ENCODE measurements around the gene RBMS3. TPM values are rescaled to one million over a fixed set of nuclear protein-coding genes. Genes with fewer than 3 reads are reported as not detected.

The RBMS3 gene
- total and polyA plus RNA-seq, 2 of the 8 experiments (the other 6 are each of a cell fraction or from before 2014, with no cell fraction given) = 3.7 to 6.9 TPM

DNA sequence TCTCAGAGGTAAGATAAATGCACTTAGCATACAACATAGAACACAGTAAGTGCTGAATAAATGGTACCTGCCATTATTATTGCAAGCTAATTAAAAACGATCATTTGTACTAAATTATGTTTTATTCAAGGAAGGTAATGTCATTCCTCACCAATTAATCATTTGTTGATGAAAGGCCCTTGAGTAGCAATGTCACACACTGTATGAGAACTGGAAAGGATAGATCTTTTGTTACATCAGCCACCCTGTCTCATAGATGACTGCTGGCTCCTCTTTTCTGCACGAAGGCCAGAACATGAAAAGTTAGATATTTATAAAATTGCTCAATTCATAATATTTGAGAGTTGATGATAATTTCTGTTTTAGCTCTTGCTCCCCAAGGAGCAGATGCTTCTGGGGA lies 415.4 kb downstream of the RBMS3 start:
- ChIA-PET CTCF (ENCODE audit: partially characterized antibody) (interaction anchor here (0.6 to 1.4 kb wide), 4 partner anchors 15 to 1056 kb away, joined by 3 to 4 read pairs (median 4); no protein-coding TSS in a partner anchor), POLR2A (ENCODE audit: partially characterized antibody) (no interaction called here)
- no peaks in the 10 kb centered on the region for H3K79me1 ChIP-seq (ENCODE audit: low read depth, low read length)
- no peak overlapping the region for H3K18ac ChIP-seq (ENCODE audit: extremely low read depth, low read length)
- no peak overlapping the region for H3K9ac ChIP-seq (replicated peaks in 1 of 4; ENCODE audit: extremely low read depth in 1 of 4, low read depth in 3 of 4, low read length in 3 of 4)
- no peak overlapping the region for H2BK5ac ChIP-seq (ENCODE audit: low read depth, low read length)
- H4K91ac ChIP-seq (replicated peaks; ENCODE audit: insufficient read length, low read length) = no peak overlapping the region
- H3K79me2 ChIP-seq (ENCODE audit: control insufficient read depth in 1 of 2, insufficient read depth in 2 of 2, low read length in 2 of 2) = no peaks in the 10 kb centered on the region
- no peak overlapping the region for H3K14ac ChIP-seq (ENCODE audit: insufficient read length)
- no peak overlapping the region for H3K56ac ChIP-seq (replicated peaks; ENCODE audit: insufficient read length, low read depth, low read length)
- peaks cover 0 to 5% (median 3%) of the 10 kb centered on the region in 4 experiments; a peak in 4 of 7 replicates for H3K4me1 ChIP-seq (replicated peaks in 1 of 4; ENCODE audit: control insufficient read depth in 3 of 4, insufficient read depth in 4 of 4, low read length in 3 of 4)
- H3K36me3 ChIP-seq (ENCODE audit: control insufficient read depth in 2 of 4, insufficient read depth in 4 of 4, low read length in 3 of 4) = 0 out of 8 replicates have a peak, but pooled peaks cover 0 to under 1% (median 0%) of the 10 kb centered on the region in 4 experiments
- no peak overlapping the region for H2BK12ac ChIP-seq (ENCODE audit: low read depth, low read length)
- H4K20me1 ChIP-seq (replicated peaks in 1 of 2; ENCODE audit: control insufficient read depth in 1 of 2, insufficient read depth in 2 of 2, low read length in 2 of 2) = no peaks in the 10 kb centered on the region
- no peak overlapping the region for H3K27ac ChIP-seq (ENCODE audit: low read depth, low read length)
- no peak overlapping the region for H3K4me2 ChIP-seq (ENCODE audit: insufficient read depth in 1 of 2, low read depth in 2 of 2, low read length in 2 of 2)
- H4K8ac ChIP-seq (ENCODE audit: extremely low read depth, insufficient read depth, low read length) = no peak overlapping the region
- H3K27me3 ChIP-seq (replicated peaks in 1 of 4; ENCODE audit: control insufficient read depth in 3 of 4, extremely low read depth in 1 of 4, insufficient read depth in 3 of 4, low read length in 3 of 4) = peaks cover 0 to 1% (median 0%) of the 10 kb centered on the region in 4 experiments; a peak in 1 of 7 replicates
- no peak overlapping the region for H3K4ac ChIP-seq (replicated peaks; ENCODE audit: insufficient read length, low read depth, low read length)
- no peak overlapping the region for H3K23ac ChIP-seq (ENCODE audit: insufficient read length)
- H2BK20ac ChIP-seq (ENCODE audit: low read length) = no peak overlapping the region
- 90% methylated on average over 2 of the region's 2 CpGs; no CpG with 5 or more reads in 1 of the 2 experiments for WGBS, 2 experiments (ENCODE audit: extremely low coverage in 1 of 2, insufficient coverage in 1 of 2, insufficient read length in 1 of 2, insufficient replicate concordance in 2 of 2, low coverage in 1 of 2, low lambda C conversion rate in 2 of 2, missing lambda C conversion rate in 1 of 2)
- DNase-seq (ENCODE audit: low read depth in 1 of 2, low spot score in 2 of 2) (no peak), FAIRE-seq (no peak)
- H3K23me2 ChIP-seq (ENCODE audit: low read depth, low read length) = no peaks in the 10 kb centered on the region
- H3K9me3 ChIP-seq (ENCODE audit: insufficient read depth in 2 of 2, low read depth in 1 of 2, low read length in 1 of 2) = peaks cover 0 to 7% of the 10 kb centered on the region in 2 experiments; a peak in 2 of 4 replicates
- no peak overlapping the region for H2AK5ac ChIP-seq (ENCODE audit: low read depth, low read length)
- no peak overlapping the region for H2BK15ac ChIP-seq (ENCODE audit: low read length)
- TF ChIP-seq POU5F1 (IDR thresholded peaks at IDR 0.05; ENCODE audit: low read depth, low read length) = no peak
- no peak for TF ChIP-seq SUZ12 (IDR thresholded peaks at IDR 0.05; ENCODE audit: low read length)
- H2AFZ ChIP-seq (ENCODE audit: low read length) = no peak overlapping the region
- H3K4me3 ChIP-seq (ENCODE audit: extremely low read depth in 1 of 4, insufficient read depth in 2 of 4, low read depth in 3 of 4, low read length in 4 of 4) = no peak overlapping the region
- no peak overlapping the region for H4K5ac ChIP-seq (ENCODE audit: insufficient read length, low read depth, low read length)
- no peak overlapping the region for H2BK120ac ChIP-seq (replicated peaks; ENCODE audit: low read depth, low read length)
